ENCODE results near the gene ARMH4.
A peak's percentile ranks its signal among the peaks of the same experiment; 100 is the strongest.
"Not testable (repeated sequence)": the region's sequence is repeated elsewhere in the genome, so short reads cannot be mapped to it uniquely, and the experiment has no call there.

The ARMH4 gene

DNA sequence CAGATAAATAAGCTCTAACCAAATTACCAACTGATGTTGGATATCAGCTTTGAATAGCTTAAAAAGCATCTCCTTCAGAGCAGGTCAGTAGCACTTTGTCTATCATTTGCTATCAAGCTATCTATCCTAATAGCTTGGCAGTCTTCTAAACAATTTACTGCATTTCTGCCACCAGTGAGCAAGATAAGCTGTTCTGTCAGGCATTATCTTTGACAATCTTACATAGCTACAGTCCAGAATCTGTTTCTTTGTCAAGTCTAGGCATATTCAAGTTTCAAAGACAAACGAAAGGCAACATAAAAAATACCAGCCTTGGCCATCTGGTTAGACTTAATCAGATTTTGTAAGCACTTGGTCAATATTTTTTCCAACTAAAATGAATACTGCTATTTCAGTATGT is 5.6 kb downstream of the ARMH4 start:
- DNase-seq (ENCODE audit: low read depth), result no peak

DNA sequence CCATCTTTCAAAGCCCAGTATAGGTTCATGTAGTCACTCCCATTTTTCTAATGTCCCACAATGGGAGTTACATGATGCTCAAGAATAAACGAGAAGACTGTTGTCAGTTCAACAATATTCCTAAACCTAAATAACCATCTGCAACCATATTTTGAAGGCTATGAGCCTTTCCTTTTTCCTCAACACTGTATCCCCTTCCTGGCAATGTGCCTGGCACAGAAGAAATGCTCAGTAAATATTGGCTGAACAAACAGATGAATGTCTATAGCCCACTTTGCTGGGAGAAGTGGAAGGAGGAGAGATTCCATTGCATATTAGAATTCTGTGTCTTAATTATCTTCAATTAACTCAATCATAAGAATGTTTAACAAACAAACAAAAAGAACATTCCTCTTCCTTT is 6.1 kb downstream of the ARMH4 start:
- DNase-seq (ENCODE audit: low read depth), result no peak

DNA sequence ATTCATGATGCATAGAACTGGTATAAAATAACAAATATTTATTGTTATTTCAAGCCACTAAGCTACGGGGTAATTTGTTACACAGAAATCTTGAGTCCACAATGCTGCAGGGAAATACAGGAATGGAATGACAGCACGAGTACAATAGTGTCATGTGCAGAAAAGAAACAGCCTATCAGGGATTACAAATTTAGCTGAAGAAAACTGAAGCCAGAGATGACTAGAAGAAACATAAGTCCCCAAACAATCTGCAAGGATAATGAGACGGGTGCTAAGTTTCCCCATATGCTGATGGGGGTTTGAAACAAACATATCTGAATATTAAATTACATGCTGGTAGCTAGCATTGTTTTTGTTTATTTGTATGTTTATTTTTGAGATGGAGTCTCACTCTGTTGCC is 8.9 kb downstream of the ARMH4 start:
- DNase-seq (ENCODE audit: low read depth), result no peak

DNA sequence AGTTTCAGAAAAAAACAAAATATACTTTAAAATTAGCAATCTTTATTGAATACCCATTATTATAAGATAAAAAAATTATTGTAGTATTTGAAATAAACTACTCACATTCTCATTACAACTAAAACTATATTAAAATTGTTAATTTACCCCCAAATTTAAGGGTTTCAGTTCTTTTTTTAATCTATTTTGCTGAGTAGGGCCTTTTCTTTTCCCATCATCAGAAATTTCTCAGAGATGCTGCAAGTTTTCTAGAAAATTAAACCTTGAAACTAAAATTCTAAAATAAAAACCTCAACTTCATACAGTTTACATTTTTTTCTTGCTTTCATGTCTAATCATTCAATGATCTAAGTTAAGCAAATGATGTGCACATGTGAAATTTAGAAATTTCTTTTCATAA is 10.1 kb downstream of the ARMH4 start:
- DNase-seq (ENCODE audit: low read depth), result no peak

DNA sequence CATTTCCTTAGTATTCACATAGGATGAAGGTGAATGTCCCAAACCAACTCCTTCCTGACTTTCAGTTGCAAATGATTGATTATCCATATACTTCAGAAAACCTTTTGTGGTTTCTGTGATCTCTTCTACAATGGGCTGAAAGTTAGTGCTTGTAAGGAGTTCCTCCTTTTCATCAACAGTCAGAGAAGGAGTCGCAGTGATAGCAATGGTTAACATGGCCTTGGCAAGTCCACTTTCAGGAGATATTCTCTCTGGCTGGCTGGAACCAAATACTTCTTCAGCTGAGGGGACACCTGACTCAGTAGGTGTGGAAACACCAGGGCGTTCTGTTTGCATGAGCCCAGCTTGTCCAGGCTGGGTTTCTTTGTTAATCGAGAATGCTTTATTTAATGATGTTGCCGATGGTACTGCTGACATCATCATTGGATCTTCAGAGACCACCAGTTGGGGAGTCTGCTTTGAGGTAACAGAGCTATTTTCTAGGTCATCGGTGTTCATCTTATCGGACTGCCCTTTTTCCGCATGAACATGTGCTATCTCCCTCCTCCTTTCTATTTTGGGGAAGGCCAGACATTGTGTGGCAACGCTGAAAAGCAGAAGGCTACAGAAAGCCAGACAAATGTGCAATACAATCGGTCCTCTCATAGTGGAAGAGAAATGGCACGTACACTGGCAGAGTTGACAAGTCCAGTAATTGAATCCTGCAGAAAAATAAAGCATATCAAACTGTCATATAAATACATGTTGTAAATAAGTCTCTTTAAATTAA is 13.1 kb downstream of the ARMH4 start:
- DNase-seq (ENCODE audit: low read depth), result no peak

DNA sequence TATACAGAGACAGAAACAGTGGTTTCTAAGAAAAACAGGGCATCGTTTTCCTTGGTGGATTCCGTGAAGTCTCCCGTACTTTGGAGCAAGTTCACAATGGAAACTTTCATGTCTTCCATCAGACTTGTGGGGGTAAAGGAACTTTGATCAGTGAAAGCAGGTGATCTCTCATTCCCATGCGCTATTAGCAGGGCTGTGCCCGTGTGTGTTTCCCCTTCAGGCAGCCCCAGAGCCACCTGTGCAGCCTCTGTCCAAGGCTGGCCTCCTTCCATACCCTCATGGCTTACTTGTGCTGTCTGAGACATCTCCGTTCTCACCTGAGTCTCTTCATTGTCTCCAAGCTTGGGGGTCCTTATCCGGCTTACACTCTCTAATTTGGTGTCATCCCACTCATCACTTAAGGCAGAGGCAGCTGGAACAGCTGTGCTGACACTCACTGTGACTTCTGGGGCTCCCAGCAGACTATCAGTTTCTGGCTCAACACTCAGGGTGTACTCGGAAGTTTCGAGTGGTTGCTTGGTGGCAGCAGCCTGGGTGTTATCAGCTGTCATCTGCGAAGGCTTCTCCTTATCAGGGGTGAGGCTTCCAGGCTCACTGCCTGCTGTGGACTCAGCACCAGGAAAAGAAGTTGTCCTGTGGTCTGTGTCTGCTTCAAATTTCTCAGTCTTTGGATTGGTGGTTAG is 13.8 kb downstream of the ARMH4 start:
- DNase-seq (ENCODE audit: low read depth), result no peak

DNA sequence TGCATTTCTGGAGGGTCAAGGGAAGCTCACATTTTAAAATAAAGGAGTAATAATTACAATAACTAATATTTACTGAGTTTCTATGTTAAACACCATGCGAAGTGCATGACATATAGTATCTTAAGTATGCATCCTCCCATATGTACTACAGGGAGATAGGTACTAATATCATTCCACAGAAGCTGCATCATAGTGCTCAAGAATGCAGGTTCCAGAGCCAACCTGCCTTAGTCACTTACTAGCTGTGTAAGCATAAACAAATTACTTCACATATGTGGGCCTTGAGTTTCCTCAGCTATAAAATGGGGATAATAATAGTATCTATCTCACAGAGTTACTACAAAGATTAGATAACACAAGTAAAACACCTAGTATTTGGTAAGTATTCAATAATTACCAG is 18.3 kb downstream of the ARMH4 start:
- DNase-seq (ENCODE audit: low read depth), result no peak

DNA sequence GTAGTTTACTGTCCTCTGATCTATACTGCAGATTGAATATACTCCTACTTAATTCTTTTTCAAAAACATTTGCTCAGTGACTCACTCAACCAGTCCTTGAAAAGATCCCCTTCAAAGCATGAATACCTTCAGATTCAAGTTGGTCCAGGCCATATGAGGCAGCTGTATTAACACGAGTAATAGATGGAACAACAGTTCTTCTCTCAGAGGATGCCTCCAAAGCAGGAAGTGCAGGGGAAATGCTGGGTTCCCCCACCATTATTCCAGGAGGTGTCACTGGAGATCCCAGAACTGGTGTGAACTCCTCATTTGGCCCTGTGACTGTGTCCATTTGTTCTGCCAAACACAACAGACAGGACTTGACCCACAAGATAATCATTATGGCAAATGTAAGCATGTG is 20.6 kb downstream of the ARMH4 start:
- no peak for DNase-seq (ENCODE audit: low read depth)

DNA sequence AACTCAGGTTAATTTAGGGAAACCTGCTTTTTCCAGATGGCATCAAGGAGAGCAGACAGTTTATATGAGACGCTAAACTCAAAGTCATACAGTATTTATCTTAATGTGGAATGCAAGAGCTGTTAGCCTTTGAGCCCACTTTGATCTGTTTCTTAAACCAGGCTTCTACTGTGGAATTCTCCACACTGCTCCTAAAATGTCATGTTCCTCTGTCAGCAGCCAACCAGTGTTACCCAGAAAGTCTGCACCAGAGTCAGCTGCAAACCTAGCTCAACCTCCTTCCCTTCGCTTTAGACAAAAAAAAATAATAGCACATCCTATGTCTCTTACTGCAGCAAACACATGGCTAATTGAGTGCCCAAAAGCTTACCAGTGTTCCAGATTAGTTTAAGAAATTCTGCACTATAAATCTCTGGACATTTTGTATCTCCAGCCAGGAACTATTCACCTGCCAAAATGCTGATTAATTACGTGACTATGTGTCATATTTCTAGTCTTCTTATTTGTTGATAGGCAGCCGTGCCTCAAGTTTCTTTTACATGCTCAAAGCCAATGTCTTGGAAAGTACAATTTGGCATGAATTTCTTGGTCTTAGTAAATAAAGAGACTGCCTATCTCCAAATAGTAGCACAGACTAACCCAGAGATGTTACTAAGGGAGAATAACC is 21.8 kb downstream of the ARMH4 start:
- DNase-seq (ENCODE audit: low read depth), result no peak

DNA sequence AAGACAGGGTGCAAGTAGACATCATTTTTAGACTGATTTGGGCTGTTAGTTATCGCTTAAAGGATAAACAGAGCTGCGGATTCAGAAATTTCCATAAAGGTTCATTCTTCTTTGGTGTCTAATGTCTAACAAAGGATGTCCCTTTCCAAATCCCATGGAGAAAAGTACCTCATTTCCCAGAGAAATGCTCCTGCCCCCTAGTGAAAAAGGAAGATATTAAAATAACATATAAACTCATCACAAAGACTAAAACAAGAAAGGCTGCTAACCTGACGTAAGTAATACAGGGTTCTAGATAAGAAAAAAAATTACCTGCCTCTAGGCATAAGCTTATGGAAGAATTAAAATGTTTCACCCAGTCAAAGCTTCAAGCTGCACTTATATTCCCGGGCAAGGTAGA is 22.8 kb downstream of the ARMH4 start:
- DNase-seq (ENCODE audit: low read depth), result no peak

DNA sequence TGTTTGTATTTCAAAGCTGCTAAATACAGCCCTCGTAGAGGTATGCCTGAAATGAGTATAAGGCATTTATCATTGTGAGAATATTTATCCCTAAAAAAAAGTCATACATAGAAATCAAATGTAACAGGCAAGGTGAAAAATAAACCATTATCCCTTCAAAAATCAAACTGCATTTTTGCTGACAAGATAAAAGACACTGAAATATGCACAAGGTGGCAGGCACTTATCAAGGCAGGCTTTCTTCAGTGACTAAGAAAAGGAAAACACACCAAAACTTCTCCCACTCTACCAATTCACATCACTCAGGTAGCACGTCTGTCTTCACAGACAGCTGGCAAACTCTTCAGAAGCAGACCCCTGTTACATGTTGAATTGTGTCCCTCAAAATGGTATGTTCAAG is 23.6 kb downstream of the ARMH4 start:
- DNase-seq (ENCODE audit: low read depth), result no peak

DNA sequence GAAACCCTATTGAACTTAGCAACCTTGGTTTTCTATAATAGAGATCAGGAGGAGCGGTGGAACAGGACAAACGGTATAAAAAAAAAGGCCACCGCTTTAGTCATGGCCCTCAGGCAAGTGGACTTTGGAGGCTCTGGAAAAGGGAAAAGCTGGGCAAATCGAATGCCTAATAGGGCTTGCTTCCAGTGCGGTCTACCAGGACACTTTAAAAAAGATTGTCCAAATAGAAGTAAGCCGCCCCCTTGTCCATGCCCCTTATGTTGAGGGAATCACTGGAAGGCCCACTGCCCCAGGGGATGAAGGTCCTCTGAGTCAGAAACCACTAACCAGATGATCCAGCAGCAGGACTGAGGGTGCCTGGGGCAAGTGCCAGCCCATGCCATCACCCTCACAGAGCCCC is 29.5 kb downstream of the ARMH4 start:
- DNase-seq (ENCODE audit: low read depth), result not testable (repeated sequence)

DNA sequence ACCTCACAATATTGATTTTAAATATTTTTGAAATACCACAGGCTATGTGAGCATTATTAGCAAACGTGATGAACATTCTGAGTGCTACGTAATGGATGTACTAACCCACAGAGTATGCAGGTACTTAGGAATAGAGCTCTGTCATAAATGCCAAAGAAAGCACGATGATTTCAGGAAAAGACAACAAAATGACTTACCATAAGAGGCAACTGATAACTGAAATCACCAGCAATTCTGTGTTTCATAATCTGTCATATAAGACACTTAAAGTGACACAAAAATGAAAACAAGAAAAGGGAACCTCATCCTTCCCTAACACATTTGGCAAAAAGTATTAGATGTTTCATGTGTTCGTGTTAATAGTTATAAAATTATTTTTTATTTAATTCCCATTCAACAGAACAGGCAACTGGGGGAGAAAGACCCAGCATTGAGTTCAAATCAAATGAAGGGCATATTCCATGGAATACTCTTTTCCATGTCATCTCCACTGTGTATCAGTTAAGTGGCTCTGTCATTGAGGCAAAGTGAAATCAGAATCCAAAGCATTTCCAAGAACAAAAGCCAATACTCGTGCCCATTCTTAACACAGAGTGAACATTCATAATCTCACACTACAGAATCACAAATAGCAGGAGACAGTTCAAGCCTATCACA is 30.4 kb downstream of the ARMH4 start:
- no peak for DNase-seq (ENCODE audit: low read depth)

DNA sequence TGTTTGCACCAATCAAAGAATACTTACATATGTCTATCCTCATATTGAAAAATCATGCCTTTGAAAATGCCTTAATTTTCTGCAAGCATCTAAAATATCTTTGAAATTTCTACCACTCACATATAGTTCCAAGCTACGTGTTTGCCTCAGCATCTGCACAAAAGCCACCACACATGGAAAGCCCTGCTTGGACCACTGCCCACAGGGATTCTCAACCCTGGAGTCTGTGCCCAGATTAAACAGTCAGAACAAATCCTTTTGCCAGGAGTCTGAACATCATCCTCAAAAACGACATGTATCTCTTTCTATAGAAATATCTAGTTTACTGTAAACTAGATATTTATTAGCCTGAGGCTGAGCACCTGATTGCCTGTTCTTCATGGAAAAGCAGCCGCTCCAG is 32.6 kb downstream of the ARMH4 start:
- DNase-seq (ENCODE audit: low read depth), result no peak

DNA sequence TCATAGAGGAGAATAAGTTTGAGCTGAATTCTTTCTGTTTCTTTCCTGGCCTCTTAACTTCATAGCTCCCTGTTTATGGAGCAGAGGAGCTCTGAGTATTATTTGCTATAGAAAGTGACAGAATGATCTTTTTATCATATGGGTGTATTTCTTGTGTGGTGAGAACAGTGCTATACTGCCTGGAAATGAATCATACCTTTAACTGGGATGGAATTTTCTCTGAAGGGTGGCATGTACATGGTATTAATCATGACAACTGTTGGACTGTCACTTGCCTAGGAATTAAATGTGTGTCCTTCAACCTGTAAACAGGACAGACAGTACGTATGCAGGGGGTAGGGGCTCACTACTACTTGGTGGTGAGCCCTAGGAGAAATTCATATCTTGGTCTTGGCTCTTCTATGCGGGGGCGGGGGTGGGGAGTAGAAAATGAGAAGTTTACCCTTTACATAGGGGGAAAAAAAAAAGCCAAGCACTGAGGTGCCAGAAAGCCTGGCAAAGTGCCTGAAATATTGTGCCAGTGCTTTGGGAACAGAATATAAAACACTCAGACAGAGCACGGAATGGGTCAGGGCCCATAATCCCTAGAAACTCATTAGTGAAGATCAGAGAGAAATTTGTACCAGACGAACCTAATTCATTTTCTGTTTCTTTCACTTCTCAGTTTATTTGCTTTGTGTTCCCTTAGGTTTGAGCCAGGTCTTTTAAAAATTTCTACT is 33.8 kb downstream of the ARMH4 start:
- DNase-seq (ENCODE audit: low read depth), result no peak

DNA sequence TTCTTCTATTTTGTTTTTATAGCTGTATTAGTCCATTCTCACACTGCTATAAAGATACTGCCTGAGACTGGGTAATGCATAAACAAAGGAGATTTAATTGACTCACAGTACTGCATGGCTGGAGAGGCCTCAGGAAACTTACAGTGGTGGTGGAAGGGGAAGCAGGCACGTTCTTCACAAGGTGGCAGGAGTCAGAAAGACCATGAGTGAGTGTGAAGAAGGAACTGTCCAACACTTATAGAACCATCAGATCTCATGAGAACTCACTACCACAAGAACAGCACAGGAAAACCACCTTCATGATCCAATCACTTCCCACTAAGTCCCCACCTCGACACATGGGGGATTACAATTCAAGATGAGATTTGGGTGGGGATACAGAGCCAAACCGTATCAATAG is 42.3 kb downstream of the ARMH4 start:
- no peak for DNase-seq (ENCODE audit: low read depth)

DNA sequence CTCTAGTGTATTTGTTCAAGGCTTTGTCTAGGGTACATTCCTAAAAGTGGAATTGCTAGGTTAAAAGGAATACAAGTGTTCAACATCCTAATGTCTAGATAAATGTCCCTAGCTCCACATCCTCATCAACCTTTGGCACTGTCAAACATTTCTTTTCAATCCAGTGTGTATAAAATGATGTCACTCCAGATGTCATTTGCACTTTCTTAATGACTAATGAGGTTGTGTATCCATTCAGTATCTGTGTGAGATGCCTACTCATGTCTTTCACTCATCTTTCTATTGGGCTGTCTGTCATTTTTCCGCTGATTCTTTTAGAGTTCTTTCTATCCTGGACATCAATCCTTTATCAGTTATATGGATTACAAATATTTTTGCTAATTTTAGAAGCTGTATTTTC is 43.3 kb downstream of the ARMH4 start:
- no peak for DNase-seq (ENCODE audit: low read depth)

DNA sequence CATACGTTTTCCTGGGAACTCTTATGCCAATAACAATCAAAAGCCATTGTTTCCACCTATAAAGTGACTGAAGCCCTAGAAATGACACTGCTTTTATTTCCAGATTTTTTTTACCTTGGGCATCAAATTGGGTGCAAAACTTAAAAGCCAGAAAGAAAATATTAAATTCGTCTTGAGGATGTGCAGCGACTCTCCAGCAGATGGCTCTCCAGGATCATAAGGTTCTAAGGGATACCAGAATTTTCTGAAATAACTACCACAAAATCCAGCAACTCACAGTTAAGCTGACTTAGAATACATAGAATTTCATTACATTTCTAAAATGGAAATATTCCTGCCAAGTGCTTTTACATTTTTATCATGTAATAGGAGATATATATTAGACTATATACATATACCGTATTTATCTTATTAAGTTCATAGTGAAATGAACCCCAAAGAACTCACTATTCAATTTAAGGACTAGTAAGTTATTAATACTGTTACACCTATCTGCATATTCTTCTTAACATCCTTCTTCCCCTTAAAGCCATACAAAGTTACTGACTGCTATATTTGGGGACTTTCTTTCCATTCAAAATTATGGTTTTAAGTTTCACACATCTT is 44.0 kb downstream of the ARMH4 start:
- DNase-seq (ENCODE audit: low read depth), result peak; percentile 5

DNA sequence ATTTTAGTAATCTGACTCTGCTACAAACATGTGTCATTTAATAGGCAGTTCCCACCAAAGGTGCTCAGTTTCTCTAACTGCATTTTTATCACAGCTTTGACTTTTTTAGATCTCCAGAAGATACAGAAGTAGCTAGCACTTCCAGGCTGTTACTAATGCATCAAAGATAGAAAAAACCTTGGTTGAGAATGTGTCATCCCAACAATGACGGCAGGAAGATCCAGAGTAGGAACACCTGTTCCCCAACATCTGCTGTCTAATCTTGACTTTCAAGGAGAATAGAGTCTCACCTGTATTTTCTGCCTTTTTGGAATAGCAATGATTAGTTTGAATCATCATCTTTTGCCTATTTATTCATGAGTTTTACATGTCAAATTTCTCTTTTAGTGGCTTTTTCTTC is 45.0 kb downstream of the ARMH4 start:
- DNase-seq (ENCODE audit: low read depth), result no peak

DNA sequence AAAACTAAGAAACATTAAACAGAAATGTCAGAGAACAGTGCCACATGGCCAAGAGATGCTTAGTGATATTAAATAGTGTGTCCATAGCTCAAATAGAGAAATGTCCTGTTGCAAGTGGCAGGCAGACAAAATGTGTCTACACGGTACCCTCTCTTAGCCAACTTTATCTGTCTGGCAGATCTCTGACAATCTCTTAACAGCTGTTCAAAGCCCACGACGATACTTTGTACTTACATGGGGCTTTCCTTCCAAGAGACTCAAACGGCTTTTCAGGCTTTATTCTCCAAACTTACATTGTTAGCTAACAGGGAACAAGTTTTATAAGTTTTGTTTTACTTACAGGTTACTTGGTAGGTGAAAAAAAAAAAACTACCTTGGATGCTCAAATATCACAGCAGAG is 45.6 kb downstream of the ARMH4 start:
- DNase-seq (ENCODE audit: low read depth), result no peak

DNA sequence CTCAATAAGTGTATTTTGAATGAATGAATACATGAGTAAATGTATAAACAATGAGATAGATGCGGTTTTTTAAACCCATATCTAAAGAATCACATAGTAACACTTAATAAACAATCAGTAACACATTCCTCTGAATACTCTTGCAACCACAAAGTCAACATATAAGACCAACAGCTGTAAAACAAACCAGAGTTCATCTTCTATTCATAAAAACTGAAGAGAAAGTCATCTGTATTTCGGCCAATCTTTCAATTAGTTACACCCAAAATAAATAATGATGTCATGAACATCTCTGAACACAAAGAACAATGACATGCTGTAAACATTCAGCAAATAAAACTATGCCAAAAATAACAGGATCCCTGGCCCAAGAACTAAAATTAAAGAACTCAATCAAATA is 47.2 kb downstream of the ARMH4 start:
- DNase-seq (ENCODE audit: low read depth), result no peak

Data from activated gamma-delta T cell treated with anti-CD3 and anti-CD28 coated beads, Interleukin-2, amount 50 U/mL, for 16 hours (primary cell).